ENCODE data around the gene LRFN3.
"Not testable (repeated sequence)": the region's sequence is repeated elsewhere in the genome, so short reads cannot be mapped to it uniquely, and the experiment has no call there.

The LRFN3 gene

DNA sequence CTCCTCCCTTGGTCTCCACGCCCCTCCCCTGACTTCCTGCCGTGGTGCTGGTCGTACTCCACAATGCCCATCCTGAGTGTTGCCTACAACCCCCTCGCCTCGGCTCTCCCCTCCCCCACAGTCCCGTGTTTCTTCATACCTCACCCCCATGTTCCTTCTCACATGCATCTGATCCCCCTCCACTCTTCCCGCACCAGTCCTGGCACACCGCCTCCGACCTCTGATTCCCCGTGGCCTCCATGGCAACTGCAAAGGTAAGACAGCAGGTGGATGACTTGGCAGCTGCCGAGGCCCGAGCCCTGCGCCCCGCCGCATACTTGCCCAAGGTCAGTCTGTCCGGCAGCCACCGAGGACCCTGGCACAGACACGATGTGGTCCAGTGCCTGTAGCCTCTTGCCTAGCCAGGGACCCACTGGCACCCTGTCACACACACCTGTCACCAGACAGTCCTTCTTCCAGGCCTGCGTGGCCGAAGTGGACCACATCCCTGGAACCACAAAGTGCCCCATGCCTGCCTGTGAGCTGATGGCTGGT lies 42.7 kb downstream of the LRFN3 start:
- DNase-seq = no peak

DNA sequence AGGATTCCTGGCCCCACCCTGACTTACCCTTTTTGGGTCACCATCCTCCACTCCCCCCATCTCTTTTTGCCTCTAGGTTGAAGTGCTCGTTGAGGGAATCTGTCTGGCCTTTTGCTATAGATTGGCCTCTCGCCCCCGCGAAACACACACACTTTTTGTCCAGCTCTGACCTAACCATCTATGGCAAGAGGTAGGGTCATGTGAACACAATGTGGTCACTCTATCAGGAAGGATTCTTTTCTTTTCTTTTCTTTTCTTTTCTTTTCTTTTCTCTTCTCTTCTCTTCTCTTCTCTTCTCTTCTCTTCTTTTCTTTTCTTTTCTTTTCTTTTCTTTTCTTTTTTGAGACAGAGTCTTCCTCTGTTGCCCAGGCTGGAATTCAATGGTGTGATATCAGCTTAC lies 44.8 kb downstream of the LRFN3 start:
- not testable (repeated sequence) for DNase-seq

DNA sequence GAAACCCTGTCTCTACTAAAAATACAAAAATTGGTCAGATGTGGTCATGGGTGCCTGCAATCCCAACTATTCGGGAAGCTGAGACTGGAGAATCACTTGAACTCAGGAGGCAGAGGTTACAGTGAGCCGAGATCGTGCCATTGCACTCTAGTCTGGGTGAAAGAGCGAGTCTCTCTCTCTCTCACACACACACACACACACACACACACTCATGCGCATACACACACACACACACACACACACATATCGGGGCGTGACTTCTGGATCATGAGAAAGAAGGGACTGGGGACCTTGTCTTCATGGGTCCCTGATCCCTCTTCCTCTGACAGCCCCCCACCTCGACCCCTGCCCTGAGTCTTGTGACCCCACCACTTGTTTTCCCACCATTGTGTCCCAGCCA lies 47.0 kb downstream of the LRFN3 start:
- no peak for DNase-seq

DNA sequence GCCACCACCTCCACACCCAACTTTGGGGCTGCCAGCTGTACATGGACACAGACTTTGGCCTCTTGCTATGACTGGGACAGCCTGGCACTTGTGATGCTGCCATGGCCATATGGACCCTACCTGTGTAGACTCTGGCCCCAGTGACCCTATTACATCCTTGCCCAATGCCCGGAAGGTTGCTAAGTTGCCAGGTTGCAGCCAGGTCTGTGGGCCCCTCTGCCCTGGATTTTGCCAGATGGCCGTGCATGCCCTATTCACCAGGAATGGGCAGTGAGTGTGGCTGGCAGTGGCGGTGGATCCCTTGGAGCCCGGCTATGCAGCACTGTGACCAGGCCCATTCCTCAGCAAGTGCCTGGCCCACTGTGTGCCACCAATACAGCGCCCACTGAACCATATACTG lies 49.9 kb downstream of the LRFN3 start:
- no peak for DNase-seq

DNA sequence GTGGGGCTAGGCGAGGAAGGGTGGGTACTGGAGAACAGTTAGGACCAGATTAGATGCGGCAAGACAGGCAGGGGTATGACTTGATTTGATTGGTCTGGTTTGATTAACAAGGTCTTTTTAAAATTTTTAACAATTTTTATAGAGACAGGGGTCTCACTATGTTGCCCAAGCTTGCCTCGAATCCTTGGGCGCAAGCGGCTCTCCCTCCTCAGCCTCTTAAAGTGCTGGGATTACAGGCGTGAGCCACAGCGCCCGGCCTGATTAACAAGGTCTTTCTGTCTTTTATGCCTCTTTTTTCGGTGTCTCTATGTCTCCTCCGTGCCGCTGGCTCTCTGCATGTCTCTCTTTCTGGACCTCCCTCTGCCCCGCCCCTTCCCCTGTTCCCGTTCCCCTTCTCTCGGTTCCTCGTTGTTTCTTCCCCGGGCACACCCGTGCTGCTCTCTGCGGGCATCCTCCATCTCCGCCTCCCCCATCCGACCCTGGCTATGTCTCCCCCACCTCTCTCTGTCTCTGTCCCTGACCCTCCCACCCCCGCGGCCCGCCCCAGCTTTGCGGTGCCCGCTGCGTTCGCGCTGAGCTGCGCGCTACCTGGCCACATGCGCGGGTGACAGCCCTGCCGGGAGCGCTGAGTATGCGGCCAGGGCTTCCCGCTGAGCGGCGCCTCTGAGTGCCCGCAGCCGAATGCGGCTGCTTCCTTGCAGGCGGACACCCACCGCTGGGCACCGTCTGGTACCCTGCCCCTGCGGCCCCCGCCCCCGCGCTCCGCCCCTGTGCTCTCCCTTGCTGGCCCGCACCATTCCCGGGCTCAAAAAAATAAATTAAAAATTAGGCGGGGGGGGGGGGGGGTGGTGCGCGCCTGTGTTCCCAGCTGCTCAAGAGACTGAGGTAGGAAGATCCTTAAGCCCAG lies 50.7 kb downstream of the LRFN3 start:
- peak; percentile 8 to 61 for DNase-seq

DNA sequence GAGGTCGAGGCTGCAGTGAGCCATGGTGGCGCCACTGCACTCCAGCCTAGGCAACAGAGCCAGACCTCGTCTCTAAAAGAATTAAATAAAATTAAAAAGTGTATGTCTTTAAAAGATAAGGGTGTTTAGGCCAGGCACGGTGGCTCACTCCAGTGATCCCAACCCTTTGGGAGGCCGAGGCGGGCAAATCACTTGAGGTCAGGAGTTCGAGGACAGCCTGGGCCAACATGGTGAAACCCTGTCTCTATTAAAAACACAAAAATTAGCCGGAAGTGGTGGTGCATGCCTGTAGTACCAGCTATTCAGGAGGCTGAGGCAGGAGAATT lies 51.4 kb downstream of the LRFN3 start:
- DNase-seq = no peak

DNA sequence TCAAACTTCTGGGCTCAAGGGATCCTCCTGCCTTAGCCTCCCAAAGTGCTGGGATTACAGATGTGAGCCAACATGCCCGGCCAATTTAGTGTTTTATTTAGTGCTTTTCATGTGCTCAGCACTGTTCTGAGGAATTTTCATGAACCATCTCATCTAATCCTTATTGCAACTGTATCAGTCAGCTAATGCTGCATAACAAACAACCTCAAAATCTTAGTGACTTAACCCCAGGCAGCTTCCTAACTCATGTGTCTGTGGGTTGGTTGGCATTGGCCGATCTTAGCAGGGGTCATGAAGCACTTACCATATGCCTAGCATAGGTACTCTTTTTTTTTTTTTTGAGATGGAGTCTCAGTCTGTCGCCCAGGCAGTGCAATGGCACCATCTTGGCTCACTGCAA lies 52.6 kb downstream of the LRFN3 start:
- DNase-seq = no peak

DNA sequence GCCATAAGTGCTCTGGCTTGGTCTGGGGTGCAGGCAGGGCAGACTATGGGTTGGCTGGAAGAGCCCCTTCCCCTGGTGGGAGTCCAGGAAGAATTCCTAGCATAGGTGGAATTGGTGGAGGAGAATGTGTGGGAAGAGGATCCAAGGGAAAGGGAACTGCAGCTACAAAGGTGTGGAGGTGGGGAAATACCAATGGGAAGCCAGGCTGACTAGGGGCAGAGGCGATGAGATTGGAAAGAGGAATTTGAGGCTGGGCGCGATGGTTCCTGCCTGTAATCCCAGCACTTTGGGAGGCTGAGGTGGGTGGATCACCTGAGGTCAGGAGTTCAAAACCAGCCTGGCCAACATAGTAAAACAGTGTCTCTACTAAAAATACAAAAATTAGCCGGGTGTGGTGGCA lies 54.0 kb downstream of the LRFN3 start:
- DNase-seq = no peak

DNA sequence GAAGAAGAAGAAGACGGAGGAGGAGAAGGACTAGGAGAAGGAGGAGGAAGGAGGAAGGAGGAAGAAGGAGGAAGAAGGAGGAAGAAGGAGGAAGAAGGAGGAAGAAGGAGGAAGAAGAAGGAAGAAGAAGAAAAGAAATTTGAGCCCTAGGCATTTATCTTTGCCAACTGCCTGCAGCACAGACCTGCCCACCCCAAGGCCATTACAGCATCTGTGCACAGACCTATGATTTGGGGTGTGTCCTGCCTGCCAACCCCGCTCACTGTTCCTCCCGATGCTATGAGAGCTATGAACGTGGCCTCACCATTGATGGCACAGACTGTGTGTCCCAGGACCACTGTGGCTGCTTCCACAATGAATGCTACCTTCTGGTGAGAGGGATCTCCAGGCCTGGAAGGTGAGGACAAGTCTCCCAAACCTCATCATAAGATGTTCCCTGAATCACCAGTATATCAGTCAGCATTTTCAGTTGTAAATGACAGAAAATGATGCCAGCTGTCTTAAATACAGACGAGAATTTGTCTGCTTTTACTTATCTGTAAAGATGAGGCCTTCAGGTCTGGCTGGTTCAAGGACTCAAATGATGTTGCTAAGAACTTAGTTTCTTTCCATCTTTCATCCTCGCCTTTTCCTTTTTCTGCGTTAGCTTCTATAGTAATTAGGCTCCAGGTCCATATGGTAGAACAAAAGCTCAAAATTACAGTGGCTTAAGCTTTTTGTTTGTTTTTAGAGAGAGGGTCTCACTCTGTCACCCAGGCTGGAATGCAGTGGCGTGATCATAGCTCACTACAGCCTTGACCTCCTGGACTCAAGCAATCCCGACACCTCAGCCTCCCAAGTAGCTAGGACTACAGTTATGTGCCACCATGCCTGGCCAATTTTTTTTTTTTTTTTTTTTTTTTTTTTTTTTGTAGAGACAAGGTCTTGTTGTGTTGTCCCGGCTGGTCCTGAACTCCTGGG lies 54.9 kb downstream of the LRFN3 start:
- DNase-seq = no peak

DNA sequence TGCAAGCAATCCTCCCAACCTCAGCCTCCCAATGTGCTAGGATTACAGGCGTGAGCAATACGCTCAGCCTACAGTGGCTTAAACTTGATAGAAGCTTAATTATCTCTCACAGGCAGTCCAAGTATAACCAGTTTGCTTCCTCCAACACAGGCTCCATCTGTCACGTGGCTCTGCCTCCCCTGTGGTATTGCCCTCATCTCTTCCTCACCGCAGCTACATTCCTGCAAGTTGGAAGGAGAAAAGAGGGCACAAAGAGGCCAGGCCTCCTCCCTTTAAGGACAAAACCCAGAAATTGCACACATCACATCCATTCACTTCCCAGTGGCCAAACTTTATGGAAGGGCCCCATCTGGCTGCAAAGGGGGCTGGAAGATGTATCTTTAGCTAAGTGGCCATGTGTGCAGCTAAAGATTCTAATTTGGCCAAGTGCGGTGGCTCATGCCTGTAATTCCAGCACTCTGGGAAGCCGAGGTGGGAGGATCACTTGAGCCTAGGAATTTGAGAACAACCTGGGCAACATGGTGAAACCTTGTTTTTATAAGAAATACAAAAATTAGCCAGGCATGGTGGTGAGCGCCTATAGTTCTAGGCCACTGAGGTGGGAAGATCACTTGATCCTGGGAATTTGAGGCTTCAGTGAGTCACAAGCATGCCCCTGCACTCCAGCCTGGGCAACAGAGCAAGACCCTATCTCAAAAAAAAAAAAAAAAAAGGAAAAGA lies 55.7 kb downstream of the LRFN3 start:
- no peak for DNase-seq

DNA sequence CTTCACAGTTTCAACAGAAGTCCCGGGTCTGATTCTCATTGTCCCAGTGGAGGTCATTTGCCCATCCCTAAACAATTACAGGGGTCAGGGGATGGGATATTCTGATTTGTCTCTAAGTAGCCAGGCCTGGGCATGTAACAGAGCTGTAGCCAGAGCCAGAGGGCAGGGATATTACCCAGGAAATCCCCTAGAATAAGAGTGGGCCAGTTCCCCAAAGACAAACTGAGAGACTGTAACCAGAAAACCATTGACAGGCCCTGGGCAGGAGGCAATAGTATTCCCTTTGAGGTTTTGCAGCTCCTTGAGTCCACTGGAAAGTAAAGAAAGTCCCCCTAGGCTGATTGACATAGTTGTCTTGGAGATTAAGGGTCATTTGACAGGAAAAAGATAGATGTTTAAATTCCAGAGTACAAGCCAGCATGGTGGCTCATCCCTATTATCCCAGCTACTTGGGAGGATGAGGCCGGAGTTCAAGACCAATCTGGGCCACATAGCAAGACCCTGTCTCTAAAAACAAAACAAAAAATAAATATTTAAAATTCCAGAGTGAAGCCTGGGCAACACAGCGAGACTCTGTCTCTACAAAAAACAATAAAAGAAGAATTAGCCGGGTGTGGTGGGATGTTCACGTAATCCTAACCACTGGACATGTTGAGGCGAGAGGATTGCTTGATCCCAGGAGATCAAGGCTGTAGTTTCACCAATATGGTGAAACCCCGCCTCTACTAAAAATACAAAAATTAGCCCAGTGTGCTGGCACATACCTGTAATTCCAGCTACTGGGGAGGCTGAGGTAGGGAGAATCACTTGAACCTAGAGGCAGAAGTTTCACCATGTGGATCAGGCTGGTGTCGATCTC lies 57.0 kb downstream of the LRFN3 start:
- DNase-seq = no peak

DNA sequence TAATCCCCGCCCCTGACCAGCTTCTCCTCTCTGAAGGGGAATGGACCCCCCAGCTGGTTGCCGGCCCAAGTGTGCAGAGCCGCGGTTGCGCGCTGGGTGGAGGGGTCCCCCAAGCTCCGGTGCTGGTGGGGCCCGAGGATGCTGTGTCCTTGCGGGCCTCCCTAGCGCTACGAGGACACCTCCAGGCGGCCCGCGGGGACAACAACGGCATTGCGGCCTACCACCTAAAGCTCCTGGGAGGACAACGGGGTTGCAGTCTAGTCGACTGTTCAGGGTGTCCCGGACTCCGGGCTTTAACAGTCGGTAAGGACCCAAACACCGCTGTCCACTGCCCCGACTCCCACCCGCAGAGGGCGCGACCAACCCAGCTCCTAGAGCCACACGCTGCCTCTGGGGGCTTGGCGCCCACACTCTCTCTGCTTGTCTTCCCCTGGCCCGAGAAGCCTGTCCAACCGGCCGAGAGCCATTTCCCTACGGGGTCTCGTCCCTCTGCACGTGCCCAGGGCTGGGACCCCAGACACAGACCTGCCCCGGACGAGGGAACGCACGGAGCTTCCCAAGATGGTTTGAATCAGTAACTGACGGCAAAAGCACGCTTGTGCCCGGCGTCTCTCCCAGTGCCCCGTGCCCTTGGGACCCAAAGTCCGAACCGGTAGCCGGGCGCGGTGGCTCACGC lies 57.9 kb downstream of the LRFN3 start:
- no peak for DNase-seq
